SK-N-MC (cell line): ENCODE results near the gene KCTD1.

Experiments
- EZH2 ChIP-seq: fragments of 200-600 bp; sonication (generic); IDR thresholded peaks from one replicate; pipeline ENCODE4 v1.6.1; 2017; ENCODE audit warnings: antibody characterized with exemption
- FOXP2 ChIP-seq: optimal IDR thresholded peaks from 2 replicates; pipeline ENCODE3; 2011; ENCODE audit warnings: mild to moderate bottlenecking, moderate library complexity; ENCODE audit not compliant: insufficient read depth; ENCODE audit errors: extremely low read length, control extremely low read depth
- POLR2AphosphoS5 ChIP-seq: IDR thresholded peaks from 2 replicates; pipeline ENCODE4 v1.6.1; 2012; ENCODE audit warnings: mild to moderate bottlenecking, low read depth, low read length, borderline replicate concordance

GRCh38 chr18:26545335-26546123 is 2.8 kb downstream of the KCTD1 start:
- TF ChIP-seq POLR2AphosphoS5: no peak
- no peak for TF ChIP-seq FOXP2
- no peak for TF ChIP-seq EZH2
